Body of pancreas (tissue), 4 donors: ENCODE data around the gene ATP10A.

Experiments used
- POLR2A ChIP-seq, 3 donors: fragments of 450-650 bp; IDR thresholded peaks; one replicate each; pipeline ENCODE4 v1.6.1; 2016; ENCODE audit warnings: antibody characterized with exemption in 3 of 3, mild to moderate bottlenecking in 2 of 3
- TF ChIP-seq, protein P1 (sequence below), 7 experiments: fragments of 450-650 bp in 4 of 7; fragments of 200-600 bp in 3 of 7; sonication (generic) in 3 of 7; IDR thresholded peaks; one replicate each; pipeline ENCODE4 v1.5.1; 2016 to 2019; ENCODE audit warnings: antibody characterized with exemption in 7 of 7

DNA sequence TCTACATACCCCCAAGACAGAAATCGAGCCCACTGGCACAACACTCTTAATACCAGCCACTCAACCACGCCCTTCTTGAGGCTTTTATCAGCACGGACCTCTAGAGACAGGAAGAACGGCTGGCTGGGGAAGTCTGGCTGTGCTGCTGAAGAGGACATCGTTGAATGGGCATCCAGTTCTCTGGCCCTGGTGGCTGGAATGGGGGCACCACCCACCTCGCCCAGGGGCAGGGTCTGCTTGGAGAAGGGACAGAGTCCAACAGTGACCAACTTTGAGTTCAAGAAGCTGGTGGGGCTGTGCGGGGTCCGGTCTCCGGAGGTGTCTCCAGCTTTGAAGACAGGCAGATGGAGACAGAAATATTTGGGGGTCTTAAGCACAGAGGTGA is 77.5 kb downstream of the ATP10A start:
- TF ChIP-seq, protein P1, sequence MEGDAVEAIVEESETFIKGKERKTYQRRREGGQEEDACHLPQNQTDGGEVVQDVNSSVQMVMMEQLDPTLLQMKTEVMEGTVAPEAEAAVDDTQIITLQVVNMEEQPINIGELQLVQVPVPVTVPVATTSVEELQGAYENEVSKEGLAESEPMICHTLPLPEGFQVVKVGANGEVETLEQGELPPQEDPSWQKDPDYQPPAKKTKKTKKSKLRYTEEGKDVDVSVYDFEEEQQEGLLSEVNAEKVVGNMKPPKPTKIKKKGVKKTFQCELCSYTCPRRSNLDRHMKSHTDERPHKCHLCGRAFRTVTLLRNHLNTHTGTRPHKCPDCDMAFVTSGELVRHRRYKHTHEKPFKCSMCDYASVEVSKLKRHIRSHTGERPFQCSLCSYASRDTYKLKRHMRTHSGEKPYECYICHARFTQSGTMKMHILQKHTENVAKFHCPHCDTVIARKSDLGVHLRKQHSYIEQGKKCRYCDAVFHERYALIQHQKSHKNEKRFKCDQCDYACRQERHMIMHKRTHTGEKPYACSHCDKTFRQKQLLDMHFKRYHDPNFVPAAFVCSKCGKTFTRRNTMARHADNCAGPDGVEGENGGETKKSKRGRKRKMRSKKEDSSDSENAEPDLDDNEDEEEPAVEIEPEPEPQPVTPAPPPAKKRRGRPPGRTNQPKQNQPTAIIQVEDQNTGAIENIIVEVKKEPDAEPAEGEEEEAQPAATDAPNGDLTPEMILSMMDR (IDR thresholded peaks at IDR 0.05) = no peak
- TF ChIP-seq POLR2A (IDR thresholded peaks at IDR 0.05) = no peak
